Measurements from ENCODE around the gene DZIP3. TPM values are rescaled to one million over a fixed set of nuclear protein-coding genes. Genes with fewer than 3 reads are reported as not detected.
A peak's percentile ranks its signal among the peaks of the same experiment; 100 is the strongest.
"Not testable (repeated sequence)": the region's sequence is repeated elsewhere in the genome, so short reads cannot be mapped to it uniquely, and the experiment has no call there.

DZIP3 gene
- total and polyA plus RNA-seq, 4 experiments from 2014 or later, result 8.9 to 18.5 (median 14.2) TPM

DNA sequence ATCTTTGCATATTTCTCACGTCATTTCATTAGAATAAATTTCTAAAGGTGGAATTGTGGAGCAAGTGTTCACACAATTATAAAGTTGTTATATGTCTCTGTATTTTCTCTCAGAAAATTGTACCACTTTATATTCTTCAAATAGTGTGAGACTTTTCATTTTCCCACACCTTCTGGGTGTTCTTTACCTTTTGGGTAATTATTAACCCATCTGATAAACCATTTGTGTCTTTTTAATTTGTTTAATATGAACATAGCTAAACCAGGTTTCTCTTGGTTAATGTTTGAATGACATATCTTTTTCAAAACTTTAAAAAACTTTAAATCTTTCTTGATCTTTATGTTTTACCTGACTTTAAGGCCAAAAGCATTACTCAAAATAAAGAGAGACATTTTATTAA, 40.5 kb downstream of the DZIP3 start:
- CTCF ChIA-PET (ENCODE audit: partially characterized antibody), result interaction anchor here (1.4 kb wide), 1 partner anchor 27 kb away, joined by 3 read pairs; no protein-coding TSS in a partner anchor
- Mint-ChIP-seq H3K4me1 (no peaks in the 10 kb centered on the region), H3K27me3 (no peaks in the 10 kb centered on the region), H3K36me3 (peaks cover 11 to 41% of the 10 kb centered on the region in 2 donors), H3K27ac (no peak overlapping the region), H3K4me3 (no peak overlapping the region), H3K9me3 (no peaks in the 10 kb centered on the region)
- Histone ChIP-seq H3K9me3 (ENCODE audit: control insufficient read depth in 1 of 2, low read length in 2 of 2) (no peaks in the 10 kb centered on the region), H3K36me3 (ENCODE audit: insufficient read depth, low read length) (no peaks in the 10 kb centered on the region), H3K27ac (ENCODE audit: low read depth, low read length) (no peak overlapping the region), H3K4me3 (ENCODE audit: low read length in 2 of 2) (no peak overlapping the region), H3K27me3 (ENCODE audit: insufficient read depth, low read length) (no peaks in the 10 kb centered on the region), H3K4me1 (ENCODE audit: insufficient read depth, low read length) (no peaks in the 10 kb centered on the region)
- POLR2A ChIA-PET (ENCODE audit: partially characterized antibody), result no interaction called here
- intact Hi-C loops (cut with micrococcal nuclease), result no loop called here
- no peak for DNase-seq

DNA sequence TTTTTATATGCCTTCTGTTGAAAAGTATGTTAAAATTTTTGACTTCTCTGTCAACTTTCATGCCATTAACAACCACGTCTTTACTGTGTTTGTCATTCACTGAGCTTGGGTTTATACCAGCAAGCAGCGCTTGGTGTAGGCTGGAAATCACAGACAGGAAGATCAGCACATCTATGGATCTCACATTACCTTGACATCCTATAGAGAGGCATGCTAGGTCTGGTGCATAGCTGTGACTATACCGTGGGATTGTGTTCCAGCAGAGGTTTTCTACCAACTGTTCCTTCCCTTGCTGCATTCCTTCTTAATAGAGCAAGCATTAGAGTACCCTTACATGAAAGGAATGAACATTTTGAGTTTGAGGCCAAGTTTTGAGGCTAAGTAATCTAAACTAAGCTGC, 53.0 kb downstream of the DZIP3 start:
- DNase-seq, result no peak
- no peaks in the 10 kb centered on the region for H3K36me3 ChIP-seq (ENCODE audit: insufficient read depth, low read length)
- no peaks in the 10 kb centered on the region for H3K4me1 ChIP-seq (ENCODE audit: insufficient read depth, low read length)
- H3K4me3 ChIP-seq (ENCODE audit: low read length in 2 of 2), result no peak overlapping the region
- intact Hi-C loops (cut with micrococcal nuclease), result no loop called here
- no peaks in the 10 kb centered on the region for H3K27me3 ChIP-seq (ENCODE audit: insufficient read depth, low read length)
- Mint-ChIP-seq H3K9me3 (no peaks in the 10 kb centered on the region), H3K27me3 (no peaks in the 10 kb centered on the region), H3K4me1 (no peaks in the 10 kb centered on the region), H3K4me3 (no peak overlapping the region), H3K27ac (no peak overlapping the region), H3K36me3 (peaks cover 29 to 40% of the 10 kb centered on the region in 2 donors)
- H3K27ac ChIP-seq (ENCODE audit: low read depth, low read length), result no peak overlapping the region
- CTCF ChIA-PET (ENCODE audit: partially characterized antibody), result no interaction called here
- H3K9me3 ChIP-seq (ENCODE audit: control insufficient read depth in 1 of 2, low read length in 2 of 2), result no peaks in the 10 kb centered on the region
- POLR2A ChIA-PET (ENCODE audit: partially characterized antibody), result no interaction called here

DNA sequence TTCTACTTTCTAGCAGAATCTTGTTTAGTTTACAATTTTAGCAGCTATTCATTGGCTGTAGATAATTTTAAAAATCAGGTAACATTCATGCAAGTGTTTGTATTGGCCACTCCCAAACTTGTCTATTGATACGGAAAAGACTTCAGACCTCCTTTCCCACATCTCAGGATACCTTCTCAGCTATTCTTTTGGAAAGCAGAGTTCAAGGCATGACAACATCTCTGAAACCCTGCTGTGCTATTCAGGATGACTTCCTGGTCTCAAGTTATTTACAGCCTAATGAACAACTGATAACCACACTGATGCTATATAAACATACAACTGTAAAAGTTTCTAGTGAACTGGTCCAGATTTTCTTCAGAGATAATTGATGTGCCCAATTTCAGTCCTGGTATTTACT, 55.8 kb downstream of the DZIP3 start:
- Histone ChIP-seq H3K4me1 (ENCODE audit: insufficient read depth, low read length) (no peaks in the 10 kb centered on the region), H3K27ac (ENCODE audit: low read depth, low read length) (no peak overlapping the region), H3K4me3 (ENCODE audit: low read length in 2 of 2) (no peak overlapping the region), H3K36me3 (ENCODE audit: insufficient read depth, low read length) (no peaks in the 10 kb centered on the region), H3K9me3 (ENCODE audit: control insufficient read depth in 1 of 2, low read length in 2 of 2) (no peaks in the 10 kb centered on the region), H3K27me3 (ENCODE audit: insufficient read depth, low read length) (no peaks in the 10 kb centered on the region)
- H3K4me3 Mint-ChIP-seq, result no peak overlapping the region
- no peak for DNase-seq
- CTCF ChIA-PET (ENCODE audit: partially characterized antibody), result no interaction called here
- H3K36me3 Mint-ChIP-seq, result peaks cover 34 to 39% of the 10 kb centered on the region in 2 donors
- no peaks in the 10 kb centered on the region for H3K4me1 Mint-ChIP-seq
- H3K9me3 Mint-ChIP-seq, result no peaks in the 10 kb centered on the region
- intact Hi-C loops (cut with micrococcal nuclease), result no loop called here
- H3K27me3 Mint-ChIP-seq, result no peaks in the 10 kb centered on the region
- POLR2A ChIA-PET (ENCODE audit: partially characterized antibody), result no interaction called here
- no peak overlapping the region for H3K27ac Mint-ChIP-seq

GRCh38 chr3:108655664-108656063, 66.1 kb downstream of the DZIP3 start:
- H3K4me3 ChIP-seq (ENCODE audit: low read length in 2 of 2); H3K36me3 ChIP-seq (ENCODE audit: insufficient read depth, low read length); H3K27ac ChIP-seq (ENCODE audit: low read depth, low read length); H3K4me1 Mint-ChIP-seq; intact Hi-C loops (cut with micrococcal nuclease); H3K27ac Mint-ChIP-seq; H3K27me3 Mint-ChIP-seq; H3K9me3 ChIP-seq (ENCODE audit: control insufficient read depth in 1 of 2, low read length in 2 of 2); H3K9me3 Mint-ChIP-seq; H3K4me3 Mint-ChIP-seq; POLR2A ChIA-PET (ENCODE audit: partially characterized antibody); DNase-seq; H3K27me3 ChIP-seq (ENCODE audit: insufficient read depth, low read length); H3K4me1 ChIP-seq (ENCODE audit: insufficient read depth, low read length): not testable (repeated sequence)
- H3K36me3 Mint-ChIP-seq, result peaks cover 18 to 25% of the 10 kb centered on the region in 2 donors
- CTCF ChIA-PET (ENCODE audit: partially characterized antibody), result interaction anchor here (2.8 kb wide), 1 partner anchor 259 kb away, joined by 15 read pairs; no protein-coding TSS in a partner anchor

DNA sequence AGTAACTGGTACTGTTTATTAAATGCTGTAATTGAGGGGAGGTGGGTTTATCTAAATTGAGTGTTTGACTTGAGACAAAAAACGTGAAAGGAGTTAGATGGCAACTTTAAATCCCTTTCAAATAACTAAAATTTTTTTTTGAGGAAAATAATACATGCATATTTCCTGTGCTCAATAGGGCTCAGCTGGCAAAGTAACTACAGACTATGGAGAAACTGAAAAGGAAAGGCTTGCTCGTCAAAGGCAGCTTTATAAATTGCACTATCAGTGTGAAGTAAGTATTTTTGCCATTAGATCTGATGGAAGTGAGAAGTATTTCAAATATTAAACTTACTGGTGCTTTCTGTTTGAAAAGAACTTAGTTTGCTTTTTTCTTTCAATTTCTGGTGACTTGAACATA, 72.2 kb downstream of the DZIP3 start:
- Histone ChIP-seq H3K27me3 (ENCODE audit: insufficient read depth, low read length) (no peaks in the 10 kb centered on the region), H3K4me3 (ENCODE audit: low read length in 2 of 2) (no peak overlapping the region), H3K36me3 (ENCODE audit: insufficient read depth, low read length) (no peaks in the 10 kb centered on the region), H3K4me1 (ENCODE audit: insufficient read depth, low read length) (peaks cover 4% of the 10 kb centered on the region), H3K9me3 (ENCODE audit: control insufficient read depth in 1 of 2, low read length in 2 of 2) (no peaks in the 10 kb centered on the region), H3K27ac (ENCODE audit: low read depth, low read length) (no peak overlapping the region)
- Mint-ChIP-seq H3K27me3 (no peaks in the 10 kb centered on the region), H3K4me3 (peak overlapping the region in 1 of 8 donors; percentile 9), H3K27ac (no peak overlapping the region), H3K4me1 (peaks cover 5 to 13% (median 10%) of the 10 kb centered on the region in 4 donors), H3K36me3 (peaks cover 3 to 19% of the 10 kb centered on the region in 2 donors), H3K9me3 (peaks cover 0 to 3% (median 0%) of the 10 kb centered on the region in 8 donors)
- DNase-seq, result no peak
- intact Hi-C loops (cut with micrococcal nuclease), result loop anchor here (1.0 kb wide), 3 partner anchors 157 to 254 kb away; no protein-coding TSS in a partner anchor
- POLR2A ChIA-PET (ENCODE audit: partially characterized antibody), result interaction anchor here (0.9 to 2.3 kb wide), 4 partner anchors 72 to 258 kb away, joined by 3 to 9 read pairs (median 6); partner anchors contain the start of genes CIP2A and DZIP3
- CTCF ChIA-PET (ENCODE audit: partially characterized antibody), result interaction anchor here (0.9 to 12.2 kb wide), 12 partner anchors 8 to 362 kb away, joined by 3 to 191 read pairs (median 4); no protein-coding TSS in a partner anchor

- Mint-ChIP-seq H3K4me3 (peak overlapping the region in 1 of 8 donors; percentile 9), H3K36me3 (peaks cover 3 to 21% of the 10 kb centered on the region in 2 donors), H3K4me1 (peaks cover 7 to 16% (median 12%) of the 10 kb centered on the region in 4 donors), H3K27me3 (no peaks in the 10 kb centered on the region), H3K27ac (no peak overlapping the region), H3K9me3 (peaks cover 0 to 3% (median 0%) of the 10 kb centered on the region in 8 donors)
- no peak overlapping the region for H3K27ac ChIP-seq (ENCODE audit: low read depth, low read length)
- ChIA-PET POLR2A (ENCODE audit: partially characterized antibody) (interaction anchor here (0.6 to 2.3 kb wide), 5 partner anchors 73 to 258 kb away, joined by 3 to 9 read pairs (median 4); partner anchors contain the start of genes CIP2A and DZIP3), CTCF (ENCODE audit: partially characterized antibody) (interaction anchor here (0.6 to 12.2 kb wide), 16 partner anchors 9 to 361 kb away, joined by 3 to 191 read pairs (median 4); no protein-coding TSS in a partner anchor)
- no peak overlapping the region for H3K4me3 ChIP-seq (ENCODE audit: low read length in 2 of 2)
- H3K4me1 ChIP-seq (ENCODE audit: insufficient read depth, low read length), result peaks cover 4% of the 10 kb centered on the region
- DNase-seq, result peak; percentile 47 to 77 (median 70)
- H3K36me3 ChIP-seq (ENCODE audit: insufficient read depth, low read length), result no peaks in the 10 kb centered on the region
- no peaks in the 10 kb centered on the region for H3K27me3 ChIP-seq (ENCODE audit: insufficient read depth, low read length)
- H3K9me3 ChIP-seq (ENCODE audit: control insufficient read depth in 1 of 2, low read length in 2 of 2), result no peaks in the 10 kb centered on the region
- intact Hi-C loops (cut with micrococcal nuclease), result loop anchor here (1.0 kb wide), 3 partner anchors 156 to 253 kb away; no protein-coding TSS in a partner anchor
These were observed 72.7 kb downstream of the DZIP3 start for GRCh38 chr3:108662142-108662738.

DNA sequence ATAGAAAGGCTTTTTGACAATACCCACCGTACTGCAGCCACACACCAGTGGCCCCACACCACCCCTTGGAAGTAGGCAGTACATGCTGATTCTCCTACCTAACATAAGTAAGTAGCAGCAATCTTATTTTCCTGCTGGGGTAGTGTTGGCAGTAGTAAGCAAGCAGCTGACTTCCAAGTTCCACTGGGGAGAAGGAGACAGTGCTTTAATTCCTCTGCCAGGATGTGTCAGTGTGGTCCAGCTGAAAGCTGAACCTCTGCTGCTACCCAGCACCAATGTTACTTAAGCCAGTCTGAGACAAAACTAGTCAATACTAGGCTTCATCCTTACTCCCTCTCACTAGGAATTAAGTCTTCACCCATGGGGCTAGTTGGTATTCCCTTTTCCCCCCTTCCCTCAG, 74.7 kb downstream of the DZIP3 start:
- Histone ChIP-seq H3K4me1 (ENCODE audit: insufficient read depth, low read length) (peaks cover 4% of the 10 kb centered on the region), H3K9me3 (ENCODE audit: control insufficient read depth in 1 of 2, low read length in 2 of 2) (no peaks in the 10 kb centered on the region), H3K27me3 (ENCODE audit: insufficient read depth, low read length) (no peaks in the 10 kb centered on the region), H3K36me3 (ENCODE audit: insufficient read depth, low read length) (no peaks in the 10 kb centered on the region), H3K27ac (ENCODE audit: low read depth, low read length) (no peak overlapping the region), H3K4me3 (ENCODE audit: low read length in 2 of 2) (no peak overlapping the region)
- H3K36me3 Mint-ChIP-seq, result peaks cover 6 to 28% of the 10 kb centered on the region in 2 donors
- CTCF ChIA-PET (ENCODE audit: partially characterized antibody), result interaction anchor here (1.1 to 12.2 kb wide), 5 partner anchors 14 to 252 kb away, joined by 3 to 191 read pairs (median 4); no protein-coding TSS in a partner anchor
- H3K9me3 Mint-ChIP-seq, result peaks cover 0 to 3% (median 0%) of the 10 kb centered on the region in 8 donors
- intact Hi-C loops (cut with micrococcal nuclease), result no loop called here
- POLR2A ChIA-PET (ENCODE audit: partially characterized antibody), result interaction anchor here (1.1 kb wide), 1 partner anchor 157 kb away, joined by 3 read pairs; no protein-coding TSS in a partner anchor
- DNase-seq, result no peak
- no peak overlapping the region for H3K27ac Mint-ChIP-seq
- H3K27me3 Mint-ChIP-seq, result no peaks in the 10 kb centered on the region
- peaks cover 9 to 18% (median 14%) of the 10 kb centered on the region in 4 donors for H3K4me1 Mint-ChIP-seq
- no peak overlapping the region for H3K4me3 Mint-ChIP-seq

Measured in CD4-positive, alpha-beta memory T cell (primary cell).